ENCODE data around the gene RWDD4. TPM values are rescaled to one million over a fixed set of nuclear protein-coding genes. Genes with fewer than 3 reads are reported as not detected.

RWDD4 gene
- total and polyA plus RNA-seq, 9 donors = 26.1 to 32.1 (median 30.2) TPM

GRCh38 chr4:183610033-183610432 is 49.0 kb downstream of the RWDD4 start:
- DNase-seq = no peak
- Histone ChIP-seq H3K27ac (ENCODE audit: low read length) (no peak overlapping the region), H3K4me3 (ENCODE audit: low read length) (no peak overlapping the region), H3K4me1 (ENCODE audit: control insufficient read depth, insufficient read depth, low read length) (no peaks in the 10 kb centered on the region), H3K27me3 (ENCODE audit: control insufficient read depth, insufficient read depth, low read length) (no peaks in the 10 kb centered on the region), H3K9me3 (replicated peaks; ENCODE audit: control insufficient read depth, low read depth, low read length) (no peaks in the 10 kb centered on the region), H3K36me3 (ENCODE audit: control insufficient read depth, insufficient read depth, low read length) (no peaks in the 10 kb centered on the region)
- WGBS (ENCODE audit: insufficient coverage) = no CpG with 5 or more reads among the region's 2 CpGs

- H3K27ac ChIP-seq (ENCODE audit: low read length) = no peak overlapping the region
- H3K36me3 ChIP-seq (ENCODE audit: control insufficient read depth, insufficient read depth, low read length) = no peaks in the 10 kb centered on the region
- no peaks in the 10 kb centered on the region for H3K9me3 ChIP-seq (replicated peaks; ENCODE audit: control insufficient read depth, low read depth, low read length)
- DNase-seq = no peak
- 89% methylated on average over 5 of the region's 9 CpGs for WGBS (ENCODE audit: insufficient coverage)
- H3K4me3 ChIP-seq (ENCODE audit: low read length) = no peak overlapping the region
- no peaks in the 10 kb centered on the region for H3K4me1 ChIP-seq (ENCODE audit: control insufficient read depth, insufficient read depth, low read length)
- no peaks in the 10 kb centered on the region for H3K27me3 ChIP-seq (ENCODE audit: control insufficient read depth, insufficient read depth, low read length)
Measured at GRCh38 chr4:183609151-183609550, 49.8 kb downstream of the RWDD4 start.

- H3K27ac ChIP-seq (ENCODE audit: low read length) = no peak overlapping the region
- DNase-seq = no peak
- no peaks in the 10 kb centered on the region for H3K9me3 ChIP-seq (replicated peaks; ENCODE audit: control insufficient read depth, low read depth, low read length)
- H3K27me3 ChIP-seq (ENCODE audit: control insufficient read depth, insufficient read depth, low read length) = no peaks in the 10 kb centered on the region
- no peaks in the 10 kb centered on the region for H3K4me1 ChIP-seq (ENCODE audit: control insufficient read depth, insufficient read depth, low read length)
- WGBS (ENCODE audit: insufficient coverage) = 100% methylated on average over 1 of the region's 4 CpGs
- no peak overlapping the region for H3K4me3 ChIP-seq (ENCODE audit: low read length)
- no peaks in the 10 kb centered on the region for H3K36me3 ChIP-seq (ENCODE audit: control insufficient read depth, insufficient read depth, low read length)
Measured at GRCh38 chr4:183607894-183608293, 51.1 kb downstream of the RWDD4 start.

- no peak overlapping the region for H3K4me3 ChIP-seq (ENCODE audit: low read length)
- H3K4me1 ChIP-seq (ENCODE audit: control insufficient read depth, insufficient read depth, low read length) = no peaks in the 10 kb centered on the region
- H3K27me3 ChIP-seq (ENCODE audit: control insufficient read depth, insufficient read depth, low read length) = no peaks in the 10 kb centered on the region
- peak; percentile 67 for DNase-seq
- H3K27ac ChIP-seq (ENCODE audit: low read length) = no peak overlapping the region
- H3K36me3 ChIP-seq (ENCODE audit: control insufficient read depth, insufficient read depth, low read length) = no peaks in the 10 kb centered on the region
- H3K9me3 ChIP-seq (replicated peaks; ENCODE audit: control insufficient read depth, low read depth, low read length) = no peaks in the 10 kb centered on the region
- no CpG with 5 or more reads among the region's 6 CpGs for WGBS (ENCODE audit: insufficient coverage)
Measured at GRCh38 chr4:183602557-183603027, 56.4 kb downstream of the RWDD4 start.

- no peak overlapping the region for H3K4me3 ChIP-seq (ENCODE audit: low read length)
- WGBS (ENCODE audit: insufficient coverage) = no CpG with 5 or more reads among the region's 1 CpG
- no peaks in the 10 kb centered on the region for H3K36me3 ChIP-seq (ENCODE audit: control insufficient read depth, insufficient read depth, low read length)
- no peak overlapping the region for H3K27ac ChIP-seq (ENCODE audit: low read length)
- no peaks in the 10 kb centered on the region for H3K9me3 ChIP-seq (replicated peaks; ENCODE audit: control insufficient read depth, low read depth, low read length)
- DNase-seq = no peak
- H3K27me3 ChIP-seq (ENCODE audit: control insufficient read depth, insufficient read depth, low read length) = no peaks in the 10 kb centered on the region
- H3K4me1 ChIP-seq (ENCODE audit: control insufficient read depth, insufficient read depth, low read length) = no peaks in the 10 kb centered on the region
Measured at GRCh38 chr4:183601381-183601780, 57.6 kb downstream of the RWDD4 start.

- Histone ChIP-seq H3K9me3 (replicated peaks; ENCODE audit: control insufficient read depth, low read depth, low read length) (no peaks in the 10 kb centered on the region), H3K36me3 (ENCODE audit: control insufficient read depth, insufficient read depth, low read length) (no peaks in the 10 kb centered on the region), H3K4me1 (ENCODE audit: control insufficient read depth, insufficient read depth, low read length) (no peaks in the 10 kb centered on the region), H3K27ac (ENCODE audit: low read length) (no peak overlapping the region), H3K4me3 (ENCODE audit: low read length) (no peak overlapping the region), H3K27me3 (ENCODE audit: control insufficient read depth, insufficient read depth, low read length) (no peaks in the 10 kb centered on the region)
- no peak for DNase-seq
- 83% methylated on average over 1 of the region's 3 CpGs for WGBS (ENCODE audit: insufficient coverage)
Measured at GRCh38 chr4:183600189-183600685, 58.7 kb downstream of the RWDD4 start.

- Histone ChIP-seq H3K4me1 (ENCODE audit: control insufficient read depth, insufficient read depth, low read length) (no peaks in the 10 kb centered on the region), H3K27ac (ENCODE audit: low read length) (no peak overlapping the region), H3K27me3 (ENCODE audit: control insufficient read depth, insufficient read depth, low read length) (no peaks in the 10 kb centered on the region), H3K36me3 (ENCODE audit: control insufficient read depth, insufficient read depth, low read length) (no peaks in the 10 kb centered on the region), H3K4me3 (ENCODE audit: low read length) (no peak overlapping the region), H3K9me3 (replicated peaks; ENCODE audit: control insufficient read depth, low read depth, low read length) (no peaks in the 10 kb centered on the region)
- no peak for DNase-seq
Measured at GRCh38 chr4:183599690-183600089, 59.3 kb downstream of the RWDD4 start.

- no peak for DNase-seq
- no peaks in the 10 kb centered on the region for H3K9me3 ChIP-seq (replicated peaks; ENCODE audit: control insufficient read depth, low read depth, low read length)
- H3K4me1 ChIP-seq (ENCODE audit: control insufficient read depth, insufficient read depth, low read length) = no peaks in the 10 kb centered on the region
- H3K4me3 ChIP-seq (ENCODE audit: low read length) = no peak overlapping the region
- H3K27me3 ChIP-seq (ENCODE audit: control insufficient read depth, insufficient read depth, low read length) = no peaks in the 10 kb centered on the region
- H3K36me3 ChIP-seq (ENCODE audit: control insufficient read depth, insufficient read depth, low read length) = no peaks in the 10 kb centered on the region
- no peak overlapping the region for H3K27ac ChIP-seq (ENCODE audit: low read length)
Measured at GRCh38 chr4:183599284-183599683, 59.7 kb downstream of the RWDD4 start.

GRCh38 chr4:183596067-183596757 is 62.8 kb downstream of the RWDD4 start:
- Histone ChIP-seq H3K9me3 (replicated peaks; ENCODE audit: control insufficient read depth, low read depth, low read length) (no peaks in the 10 kb centered on the region), H3K27ac (ENCODE audit: low read length) (no peak overlapping the region), H3K4me3 (ENCODE audit: low read length) (no peak overlapping the region), H3K27me3 (ENCODE audit: control insufficient read depth, insufficient read depth, low read length) (no peaks in the 10 kb centered on the region), H3K4me1 (ENCODE audit: control insufficient read depth, insufficient read depth, low read length) (no peaks in the 10 kb centered on the region), H3K36me3 (ENCODE audit: control insufficient read depth, insufficient read depth, low read length) (no peaks in the 10 kb centered on the region)
- no CpG with 5 or more reads among the region's 2 CpGs for WGBS (ENCODE audit: insufficient coverage)
- DNase-seq = no peak

- no peak for DNase-seq
- H3K4me1 ChIP-seq (ENCODE audit: control insufficient read depth, insufficient read depth, low read length) = no peaks in the 10 kb centered on the region
- H3K27ac ChIP-seq (ENCODE audit: low read length) = no peak overlapping the region
- WGBS (ENCODE audit: insufficient coverage) = no CpG with 5 or more reads among the region's 3 CpGs
- H3K36me3 ChIP-seq (ENCODE audit: control insufficient read depth, insufficient read depth, low read length) = no peaks in the 10 kb centered on the region
- H3K27me3 ChIP-seq (ENCODE audit: control insufficient read depth, insufficient read depth, low read length) = no peaks in the 10 kb centered on the region
- no peaks in the 10 kb centered on the region for H3K9me3 ChIP-seq (replicated peaks; ENCODE audit: control insufficient read depth, low read depth, low read length)
- H3K4me3 ChIP-seq (ENCODE audit: low read length) = no peak overlapping the region
Measured at GRCh38 chr4:183594823-183595222, 64.2 kb downstream of the RWDD4 start.

GRCh38 chr4:183591301-183591700 is 67.7 kb downstream of the RWDD4 start:
- H3K27ac ChIP-seq (ENCODE audit: low read length) = no peak overlapping the region
- WGBS (ENCODE audit: insufficient coverage) = no CpG with 5 or more reads among the region's 4 CpGs
- no peaks in the 10 kb centered on the region for H3K9me3 ChIP-seq (replicated peaks; ENCODE audit: control insufficient read depth, low read depth, low read length)
- H3K4me3 ChIP-seq (ENCODE audit: low read length) = no peak overlapping the region
- H3K36me3 ChIP-seq (ENCODE audit: control insufficient read depth, insufficient read depth, low read length) = no peaks in the 10 kb centered on the region
- DNase-seq = no peak
- no peaks in the 10 kb centered on the region for H3K27me3 ChIP-seq (ENCODE audit: control insufficient read depth, insufficient read depth, low read length)
- H3K4me1 ChIP-seq (ENCODE audit: control insufficient read depth, insufficient read depth, low read length) = peaks cover 3% of the 10 kb centered on the region

Measured in muscle of leg (tissue), 11 donors.